CD4-positive, CD25-positive, alpha-beta regulatory T cell (primary cell): ENCODE results near the gene ATP6V0A4. TPM values are rescaled to one million over a fixed set of nuclear protein-coding genes. Genes with fewer than 3 reads are reported as not detected.

Experiments used
- ATAC-seq, 2 donors: fragments of 150-1000 bp; cut with Tn5 transposase; one replicate each; pipeline ENCODE4 v1.10.0; 2021; ENCODE audit warnings: low read depth in 2 of 2, moderate number of reproducible peaks in 2 of 2, moderate library complexity in 1 of 2
- DNase-seq, 3 donors: peaks; one replicate each; pipeline versions ENCODE4 v3.0.0 to v3.0.0-alpha.2; 2012 to 2022; ENCODE audit warnings: mixed read lengths in 1 of 3
- H3K27ac ChIP-seq: one replicate; pipeline ENCODE4 v1.7.0; 2013; ENCODE audit warnings: mild to moderate bottlenecking, low read length; ENCODE audit not compliant: insufficient read depth, poor library complexity, severe bottlenecking
- H3K27me3 ChIP-seq: one replicate; pipeline ENCODE4 v1.7.0; 2013; ENCODE audit warnings: low read length; ENCODE audit not compliant: control insufficient read depth, insufficient read depth
- H3K36me3 ChIP-seq: one replicate; pipeline ENCODE4 v1.7.0; 2013; ENCODE audit warnings: mild to moderate bottlenecking, low read length, moderate library complexity; ENCODE audit not compliant: control insufficient read depth, insufficient read depth
- H3K4me1 ChIP-seq: 2 replicates; pipeline ENCODE4 v1.7.0; 2013; ENCODE audit warnings: mild to moderate bottlenecking, low read length; ENCODE audit not compliant: insufficient read depth, control insufficient read depth, poor library complexity, severe bottlenecking
- H3K4me3 ChIP-seq: one replicate; pipeline ENCODE4 v1.7.0; 2013; ENCODE audit warnings: low read depth, mild to moderate bottlenecking, low read length, moderate library complexity
- H3K9me3 ChIP-seq, 2 experiments: 1 replicate in 1 of 2; 2 replicates in 1 of 2; pipeline ENCODE4 v1.7.0; 2013; ENCODE audit warnings: low read length in 2 of 2, mild to moderate bottlenecking in 1 of 2, moderate library complexity in 1 of 2; ENCODE audit not compliant: control insufficient read depth in 2 of 2
- H3K27ac Mint-ChIP-seq, 3 donors: one replicate each; pipeline ENCODE4 v1.8.0; 2020 to 2022; ENCODE audit warnings: mild to moderate bottlenecking in 3 of 3, mixed read lengths in 3 of 3, moderate library complexity in 2 of 3
- H3K27me3 Mint-ChIP-seq: one replicate; pipeline ENCODE4 v1.8.0; 2022; ENCODE audit warnings: mild to moderate bottlenecking, mixed read lengths
- H3K36me3 Mint-ChIP-seq: one replicate; pipeline ENCODE4 v1.8.0; 2020; ENCODE audit warnings: mixed read lengths
- H3K4me1 Mint-ChIP-seq, 4 donors: one replicate each; pipeline ENCODE4 v1.8.0; 2020 to 2022; ENCODE audit warnings: mixed read lengths in 4 of 4, mild to moderate bottlenecking in 1 of 4
- H3K4me3 Mint-ChIP-seq, 4 donors: one replicate each; pipeline ENCODE4 v1.8.0; 2020 to 2022; ENCODE audit warnings: mild to moderate bottlenecking in 4 of 4, mixed read lengths in 4 of 4, moderate library complexity in 3 of 4
- H3K9me3 Mint-ChIP-seq, 7 donors: one replicate each; pipeline ENCODE4 v1.8.0; 2020 to 2022; ENCODE audit warnings: mixed read lengths in 7 of 7, mild to moderate bottlenecking in 3 of 7, moderate library complexity in 2 of 7
- polyA plus RNA-seq, 4 donors: library from polyadenylated mRNA; unstranded; fragments of 300-500 nt; fragmentation: Illumina TruSeq; gene quantifications; one replicate each; pipeline ENCODE4 v1.2.3, GENCODE V29; 2021
- total RNA-seq: library from RNA; stranded (reverse); gene quantifications from one replicate; pipeline ENCODE4 v1.2.3, GENCODE V29; 2022

Gene ATP6V0A4
- total RNA-seq: not detected
- not detected for polyA plus RNA-seq

DNA sequence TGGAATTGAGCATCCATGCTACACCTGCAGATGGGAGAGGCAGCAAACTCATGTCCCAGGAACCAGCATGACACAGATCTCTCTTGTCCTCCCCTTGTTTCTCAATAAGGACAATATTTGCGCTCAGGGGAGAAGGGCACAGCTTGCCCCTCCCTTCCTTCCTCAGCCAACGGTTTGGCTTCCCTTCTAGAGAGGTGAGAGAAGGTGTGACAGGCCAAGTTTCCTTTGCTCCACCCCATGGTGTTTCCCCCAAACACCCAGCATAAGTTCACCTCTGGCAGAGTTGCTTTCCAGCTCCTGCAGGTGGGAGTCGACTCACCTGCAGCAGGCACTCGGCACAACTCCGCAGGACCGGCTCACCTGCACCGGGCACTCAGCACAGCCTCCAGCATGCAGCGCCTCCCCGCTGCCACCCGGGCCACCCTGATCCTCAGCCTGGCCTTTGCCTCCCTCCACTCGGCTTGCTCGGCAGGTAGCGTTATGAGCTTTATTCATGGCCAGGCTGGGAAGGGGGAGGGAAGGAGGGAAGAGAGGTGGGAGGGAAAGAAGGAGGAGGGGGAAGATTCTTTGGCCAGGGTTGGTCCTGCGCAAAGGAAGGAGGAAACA lies at the start of gene ATP6V0A4, which contains the start of gene TMEM213:
Gene ATP6V0A4, minus strand, starts transcription at position 482 of the 606 bp plus-strand sequence. CDS start 26,949 bp downstream, outside the sequence.
Gene TMEM213, plus strand, starts transcription at position 280 of the 606 bp plus-strand sequence. Its CDS starts 111 bp downstream, at position 391.
- Histone ChIP-seq H3K4me3 (no peak within 1 kb of the TSS), H3K4me1 (no peaks in the 10 kb centered on the region), H3K36me3 (no peaks in the 10 kb centered on the region), H3K27me3 (no peaks in the 10 kb centered on the region), H3K9me3 (no peaks in the 10 kb centered on the region), H3K27ac (no peak within 1 kb of the TSS)
- DNase-seq: peak in 1 of 3 donors; percentile 55
- no peak for ATAC-seq
- Mint-ChIP-seq H3K36me3 (no peaks in the 10 kb centered on the region), H3K27me3 (peaks cover 4% of the 10 kb centered on the region), H3K9me3 (no peaks in the 10 kb centered on the region), H3K27ac (peak within 1 kb of the TSS in 1 of 3 donors; percentile 68), H3K4me1 (peaks cover 0 to 8% (median 2%) of the 10 kb centered on the region in 4 donors), H3K4me3 (no peak within 1 kb of the TSS)

GRCh38 chr7:138845711-138846110 lies 47.7 kb upstream of the ATP6V0A4 start:
- Histone ChIP-seq H3K4me3 (no peak overlapping the region), H3K9me3 (no peaks in the 10 kb centered on the region), H3K36me3 (no peaks in the 10 kb centered on the region), H3K27ac (no peak overlapping the region), H3K4me1 (no peaks in the 10 kb centered on the region), H3K27me3 (peaks cover 7% of the 10 kb centered on the region)
- Mint-ChIP-seq H3K27ac (no peak overlapping the region), H3K9me3 (peaks cover 0 to 3% (median 2%) of the 10 kb centered on the region in 7 donors), H3K4me1 (no peaks in the 10 kb centered on the region), H3K4me3 (no peak overlapping the region), H3K27me3 (peaks cover 28% of the 10 kb centered on the region), H3K36me3 (no peaks in the 10 kb centered on the region)
- DNase-seq: no peak
- ATAC-seq: no peak

DNA sequence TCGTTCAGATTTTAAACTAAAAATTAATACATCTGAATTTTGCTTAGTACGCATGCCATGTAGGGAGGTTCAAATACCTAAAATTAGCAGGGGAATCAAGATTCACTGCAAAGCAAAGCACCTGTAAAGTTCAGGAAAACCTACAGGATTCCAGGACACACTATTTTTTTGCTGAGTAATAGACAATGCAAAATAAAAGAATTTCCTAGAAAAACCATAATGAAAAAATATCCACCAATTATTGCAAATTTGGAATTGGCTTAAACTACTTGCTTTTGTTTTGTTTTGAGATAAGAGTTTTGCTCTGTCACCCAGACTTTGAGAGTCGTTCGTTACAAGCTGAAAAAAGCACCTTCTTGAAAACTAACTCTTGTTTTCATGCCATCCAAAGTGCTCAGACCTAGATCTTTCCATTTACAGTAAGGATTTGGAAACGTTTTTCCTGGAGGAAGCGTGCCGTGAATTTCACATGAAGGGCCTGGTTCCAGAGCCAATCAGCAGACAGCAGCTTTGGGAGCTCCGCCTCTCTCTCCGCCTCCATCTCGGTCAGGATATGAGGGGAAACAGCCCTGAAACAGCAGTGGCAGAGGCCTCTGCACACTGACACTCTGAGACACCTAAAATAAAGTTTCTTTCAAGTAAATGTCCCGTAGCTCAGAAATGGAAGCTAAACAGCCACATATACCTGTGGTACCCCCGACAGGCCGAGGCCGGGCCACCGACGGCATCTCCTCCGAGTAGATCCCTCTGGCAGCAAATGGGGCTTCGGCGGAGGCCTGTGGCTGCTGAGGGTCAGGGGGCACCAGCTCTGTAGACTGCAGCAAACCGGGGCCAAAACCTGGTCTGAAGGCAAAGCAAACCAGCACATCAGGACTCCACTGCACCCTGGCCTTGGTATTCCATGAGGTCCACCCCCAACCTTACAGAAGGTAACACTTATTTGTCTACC lies 45.9 kb upstream of the ATP6V0A4 start:
- Histone ChIP-seq H3K36me3 (no peaks in the 10 kb centered on the region), H3K9me3 (no peaks in the 10 kb centered on the region), H3K27me3 (peaks cover 2% of the 10 kb centered on the region), H3K27ac (no peak overlapping the region), H3K4me1 (no peaks in the 10 kb centered on the region), H3K4me3 (no peak overlapping the region)
- H3K9me3 Mint-ChIP-seq: peaks cover 0 to 1% (median 0%) of the 10 kb centered on the region in 7 donors
- no peak for ATAC-seq
- no peak for DNase-seq
- no peak overlapping the region for H3K27ac Mint-ChIP-seq
- H3K36me3 Mint-ChIP-seq: no peaks in the 10 kb centered on the region
- H3K27me3 Mint-ChIP-seq: peaks cover 28% of the 10 kb centered on the region
- no peaks in the 10 kb centered on the region for H3K4me1 Mint-ChIP-seq
- H3K4me3 Mint-ChIP-seq: no peak overlapping the region

GRCh38 chr7:138842111-138842510 lies 44.1 kb upstream of the ATP6V0A4 start:
- no peak for DNase-seq
- no peak overlapping the region for H3K27ac ChIP-seq
- H3K4me1 Mint-ChIP-seq: no peaks in the 10 kb centered on the region
- peaks cover 0 to 1% (median 0%) of the 10 kb centered on the region in 7 donors for H3K9me3 Mint-ChIP-seq
- peaks cover 2% of the 10 kb centered on the region for H3K27me3 ChIP-seq
- H3K4me3 ChIP-seq: no peak overlapping the region
- no peaks in the 10 kb centered on the region for H3K36me3 ChIP-seq
- no peak overlapping the region for H3K4me3 Mint-ChIP-seq
- no peak overlapping the region for H3K27ac Mint-ChIP-seq
- ATAC-seq: no peak
- H3K27me3 Mint-ChIP-seq: peaks cover 17% of the 10 kb centered on the region
- H3K4me1 ChIP-seq: no peaks in the 10 kb centered on the region
- no peaks in the 10 kb centered on the region for H3K36me3 Mint-ChIP-seq
- H3K9me3 ChIP-seq: no peaks in the 10 kb centered on the region

- DNase-seq (no peak), ATAC-seq (no peak)
- peaks cover 0 to 5% (median 0%) of the 10 kb centered on the region in 4 donors for H3K4me1 Mint-ChIP-seq
These were observed 40.2 kb upstream of the ATP6V0A4 start for GRCh38 chr7:138838166-138838565.

GRCh38 chr7:138837627-138838026 lies 39.6 kb upstream of the ATP6V0A4 start:
- Mint-ChIP-seq H3K27me3 (peaks cover 31% of the 10 kb centered on the region), H3K27ac (no peak overlapping the region), H3K4me3 (no peak overlapping the region), H3K9me3 (peaks cover 0 to 2% (median 0%) of the 10 kb centered on the region in 7 donors), H3K4me1 (peaks cover 0 to 5% (median 0%) of the 10 kb centered on the region in 4 donors), H3K36me3 (no peaks in the 10 kb centered on the region)
- Histone ChIP-seq H3K36me3 (no peaks in the 10 kb centered on the region), H3K27me3 (peaks cover 6% of the 10 kb centered on the region), H3K27ac (no peak overlapping the region), H3K4me3 (no peak overlapping the region), H3K4me1 (no peaks in the 10 kb centered on the region), H3K9me3 (no peaks in the 10 kb centered on the region)
- DNase-seq: no peak
- ATAC-seq: no peak

More at GRCh38 chr7:138838166-138838565, 40.2 kb upstream of the ATP6V0A4 start:
- Mint-ChIP-seq H3K9me3 (peaks cover 0 to 2% (median 0%) of the 10 kb centered on the region in 7 donors), H3K27me3 (peaks cover 26% of the 10 kb centered on the region), H3K4me3 (no peak overlapping the region), H3K27ac (no peak overlapping the region), H3K36me3 (no peaks in the 10 kb centered on the region)
- peaks cover 6% of the 10 kb centered on the region for H3K27me3 ChIP-seq
- H3K36me3 ChIP-seq: no peaks in the 10 kb centered on the region
- no peak overlapping the region for H3K27ac ChIP-seq
- no peak overlapping the region for H3K4me3 ChIP-seq
- H3K9me3 ChIP-seq: no peaks in the 10 kb centered on the region
- no peaks in the 10 kb centered on the region for H3K4me1 ChIP-seq

DNA sequence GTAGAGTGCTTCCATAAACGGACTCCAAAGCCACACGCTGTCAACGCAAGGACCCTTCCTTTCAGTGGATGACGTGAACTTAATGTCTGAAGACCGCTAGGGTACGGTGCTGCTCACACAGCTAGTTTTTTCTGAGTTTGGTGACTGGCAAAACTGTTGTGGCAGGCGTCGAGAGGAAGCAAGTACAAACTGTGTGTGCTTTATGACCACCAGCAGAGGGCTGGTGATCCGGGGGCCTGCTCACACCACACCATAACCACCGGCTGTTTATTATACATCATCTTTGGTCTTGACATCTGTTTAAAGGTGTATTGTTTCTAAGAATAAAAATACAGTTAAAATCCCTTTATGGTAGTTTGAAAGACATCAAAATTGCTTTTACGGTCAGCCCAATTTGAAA lies 37.1 kb upstream of the ATP6V0A4 start:
- Mint-ChIP-seq H3K4me3 (no peak overlapping the region), H3K27ac (no peak overlapping the region), H3K27me3 (peaks cover 32% of the 10 kb centered on the region), H3K36me3 (no peaks in the 10 kb centered on the region), H3K9me3 (peaks cover 0 to 2% (median 0%) of the 10 kb centered on the region in 7 donors), H3K4me1 (peaks cover 0 to 5% (median 0%) of the 10 kb centered on the region in 4 donors)
- H3K36me3 ChIP-seq: no peaks in the 10 kb centered on the region
- no peak overlapping the region for H3K4me3 ChIP-seq
- no peak for ATAC-seq
- no peak overlapping the region for H3K27ac ChIP-seq
- no peaks in the 10 kb centered on the region for H3K4me1 ChIP-seq
- peaks cover 4% of the 10 kb centered on the region for H3K27me3 ChIP-seq
- no peaks in the 10 kb centered on the region for H3K9me3 ChIP-seq
- no peak for DNase-seq
